Neural cell (in vitro differentiated cells): ENCODE measurements around the gene FH.

ENCODE experiments used
- CTCF ChIP-seq: fragments of 450-650 bp; IDR thresholded peaks from 2 replicates; pipeline ENCODE4 v1.5.1; 2014; ENCODE audit warnings: antibody characterized with exemption, mild to moderate bottlenecking, moderate library complexity; ENCODE audit not compliant: poor library complexity, severe bottlenecking
- EP300 ChIP-seq: fragments of 450-650 bp; conservative IDR thresholded peaks from 2 replicates; pipeline ENCODE4 v1.6.1; 2014; ENCODE audit warnings: antibody characterized with exemption, mild to moderate bottlenecking, moderate library complexity; ENCODE audit not compliant: poor library complexity, severe bottlenecking
- EZH2 ChIP-seq: fragments of 200-600, 300-800 bp; shearing (Covaris generic), sonication (generic); IDR thresholded peaks from 2 replicates; pipeline ENCODE4 v1.6.1; 2014; ENCODE audit warnings: antibody characterized with exemption, low read length, borderline replicate concordance, mild to moderate bottlenecking; ENCODE audit not compliant: insufficient read depth, poor library complexity, severe bottlenecking
- MXI1 ChIP-seq: fragments of 450-650 bp; conservative IDR thresholded peaks from 2 replicates; pipeline ENCODE4 v1.6.1; 2014; ENCODE audit warnings: antibody characterized with exemption, mild to moderate bottlenecking; ENCODE audit not compliant: poor library complexity, severe bottlenecking
- POLR2AphosphoS5 ChIP-seq: IDR thresholded peaks from 2 replicates; pipeline ENCODE4 v1.6.1; 2012
- TAF1 ChIP-seq: IDR thresholded peaks from 2 replicates; pipeline ENCODE4 v1.6.1; 2012; ENCODE audit warnings: low read depth

DNA sequence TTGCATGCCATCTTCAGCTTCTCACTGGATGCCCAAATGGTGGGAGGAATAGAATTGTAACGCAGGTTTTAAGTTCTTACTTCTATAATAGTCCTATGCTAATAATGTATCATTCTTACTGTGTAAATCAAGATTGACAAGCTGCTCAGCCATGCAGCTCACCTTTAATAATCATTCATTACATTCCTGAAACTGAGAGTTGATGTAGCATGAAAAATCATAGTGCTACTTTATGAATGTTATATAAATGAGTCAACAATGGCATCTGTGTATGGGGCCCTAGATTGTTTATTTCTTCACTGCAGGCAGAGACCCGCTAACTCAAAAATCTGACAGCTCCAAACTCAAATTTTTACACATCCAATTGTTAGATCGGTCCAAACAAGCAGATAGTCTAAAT, 34.4 kb downstream of the FH start:
- no peak for TF ChIP-seq CTCF
- TF ChIP-seq POLR2AphosphoS5 = no peak
- no peak for TF ChIP-seq EZH2
- TF ChIP-seq MXI1 = no peak
- no peak for TF ChIP-seq TAF1
- TF ChIP-seq EP300 = no peak
